Measurements from ENCODE around the gene KCTD4.

DNA sequence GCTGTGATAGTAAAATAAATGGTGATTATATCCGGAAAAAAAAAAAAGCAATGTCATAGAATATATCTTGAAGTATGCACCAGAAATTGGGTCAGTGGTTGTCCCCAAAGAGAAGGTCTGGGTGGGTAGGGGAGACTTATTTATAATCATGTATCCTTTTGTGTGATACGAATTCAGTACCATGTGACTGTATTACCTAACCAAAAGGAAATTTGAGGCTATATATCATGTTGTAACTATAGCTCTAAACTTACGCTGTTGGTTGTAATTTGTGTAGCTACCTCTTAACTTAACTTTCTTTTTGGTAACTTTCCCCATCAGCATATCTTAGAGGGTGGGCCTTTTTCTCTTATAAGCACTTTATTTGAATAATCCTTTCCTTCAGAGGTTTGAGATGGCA, 25.2 kb upstream of the KCTD4 start:
- TF ChIP-seq POLR2A (IDR thresholded peaks at IDR 0.05), result no peak
- TF ChIP-seq, protein P1, sequence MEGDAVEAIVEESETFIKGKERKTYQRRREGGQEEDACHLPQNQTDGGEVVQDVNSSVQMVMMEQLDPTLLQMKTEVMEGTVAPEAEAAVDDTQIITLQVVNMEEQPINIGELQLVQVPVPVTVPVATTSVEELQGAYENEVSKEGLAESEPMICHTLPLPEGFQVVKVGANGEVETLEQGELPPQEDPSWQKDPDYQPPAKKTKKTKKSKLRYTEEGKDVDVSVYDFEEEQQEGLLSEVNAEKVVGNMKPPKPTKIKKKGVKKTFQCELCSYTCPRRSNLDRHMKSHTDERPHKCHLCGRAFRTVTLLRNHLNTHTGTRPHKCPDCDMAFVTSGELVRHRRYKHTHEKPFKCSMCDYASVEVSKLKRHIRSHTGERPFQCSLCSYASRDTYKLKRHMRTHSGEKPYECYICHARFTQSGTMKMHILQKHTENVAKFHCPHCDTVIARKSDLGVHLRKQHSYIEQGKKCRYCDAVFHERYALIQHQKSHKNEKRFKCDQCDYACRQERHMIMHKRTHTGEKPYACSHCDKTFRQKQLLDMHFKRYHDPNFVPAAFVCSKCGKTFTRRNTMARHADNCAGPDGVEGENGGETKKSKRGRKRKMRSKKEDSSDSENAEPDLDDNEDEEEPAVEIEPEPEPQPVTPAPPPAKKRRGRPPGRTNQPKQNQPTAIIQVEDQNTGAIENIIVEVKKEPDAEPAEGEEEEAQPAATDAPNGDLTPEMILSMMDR (IDR thresholded peaks at IDR 0.05), result no peak

Data from right lobe of liver (tissue), 4 donors.